WTC11 (cell line): ENCODE measurements around the gene PTPN21. TPM values are rescaled to one million over a fixed set of nuclear protein-coding genes. Genes with fewer than 3 reads are reported as not detected.

Source experiments
- FOXP1 ChIP-seq: sonication (generic); formaldehyde crosslinking; IDR thresholded peaks from 2 replicates; pipeline ENCODE4 v1.8.0; 2022; ENCODE audit warnings: missing genetic modification reagents, mild to moderate bottlenecking, moderate library complexity, borderline replicate concordance
- HMGA2 ChIP-seq: fragments of 250-450 bp; sonication (Bioruptor Pico); IDR thresholded peaks from 2 replicates; pipeline ENCODE4 v1.4.0; 2021; ENCODE audit warnings: mild to moderate bottlenecking, moderate library complexity
- JAZF1 ChIP-seq: fragments of 250-450 bp; sonication (Bioruptor Pico); IDR thresholded peaks from 2 replicates; pipeline ENCODE4 v1.9.0; 2021; ENCODE audit warnings: moderate library complexity, mild to moderate bottlenecking, inconsistent platforms
- NFE2L1 ChIP-seq: sonication (generic); formaldehyde crosslinking; IDR thresholded peaks from 2 replicates; pipeline ENCODE4 v1.8.1; 2023; ENCODE audit warnings: missing genetic modification reagents
- OVOL2 ChIP-seq: fragments of 250-450 bp; sonication (Bioruptor Pico); IDR thresholded peaks from 2 replicates; pipeline ENCODE4 v1.9.0; 2021; ENCODE audit warnings: mild to moderate bottlenecking, borderline replicate concordance
- PRRX2 ChIP-seq: fragments of 250-450 bp; sonication (Bioruptor Pico); IDR thresholded peaks from 2 replicates; pipeline ENCODE4 v1.8.0; 2021; ENCODE audit warnings: mild to moderate bottlenecking
- TCF7 ChIP-seq: sonication (generic); formaldehyde crosslinking; IDR thresholded peaks from 2 replicates; pipeline ENCODE4 v1.8.0; 2022; ENCODE audit warnings: mild to moderate bottlenecking, low read depth, missing genetic modification reagents, moderate library complexity
- ZNF671 ChIP-seq: fragments of 250-450 bp; sonication (Bioruptor Pico); IDR thresholded peaks from 2 replicates; pipeline ENCODE4 v1.8.0; 2021; ENCODE audit warnings: mild to moderate bottlenecking
- total RNA-seq: library from RNA; stranded (reverse); gene quantifications from 3 replicates; pipeline ENCODE4 v1.2.3, GENCODE V29; 2021
- TF ChIP-seq, protein P1 (sequence below): sonication (generic); formaldehyde crosslinking; IDR thresholded peaks from 2 replicates; pipeline ENCODE4 v1.8.1; 2023; ENCODE audit warnings: mild to moderate bottlenecking, missing genetic modification reagents
- TF ChIP-seq, protein P2 (sequence below): sonication (generic); formaldehyde crosslinking; IDR thresholded peaks from 2 replicates; pipeline ENCODE4 v1.8.1; 2023; ENCODE audit warnings: mild to moderate bottlenecking, moderate library complexity, missing genetic modification reagents
- TF ChIP-seq, protein P3 (sequence below): fragments of 250-450 bp; sonication (Bioruptor Pico); IDR thresholded peaks from 2 replicates; pipeline ENCODE4 v1.9.0; 2021; ENCODE audit warnings: mild to moderate bottlenecking
- TF ChIP-seq, protein P4 (sequence below): sonication (generic); formaldehyde crosslinking; IDR thresholded peaks from 2 replicates; pipeline ENCODE4 v1.8.0; 2023; ENCODE audit warnings: mild to moderate bottlenecking, missing genetic modification reagents
- TF ChIP-seq, protein P5 (sequence below): fragments of 250-450 bp; sonication (Bioruptor Pico); IDR thresholded peaks from 2 replicates; pipeline ENCODE4 v1.9.0; 2021; ENCODE audit warnings: mild to moderate bottlenecking, borderline replicate concordance
- TF ChIP-seq, protein P6 (sequence below): sonication (generic); formaldehyde crosslinking; IDR thresholded peaks from 2 replicates; pipeline ENCODE4 v1.8.1; 2022; ENCODE audit warnings: mild to moderate bottlenecking, moderate library complexity, missing genetic modification reagents
- TF ChIP-seq, protein P7 (sequence below): sonication (generic); formaldehyde crosslinking; IDR thresholded peaks from 2 replicates; pipeline ENCODE4 v1.8.0; 2022; ENCODE audit warnings: mild to moderate bottlenecking, missing genetic modification reagents
- TF ChIP-seq, protein P8 (sequence below): fragments of 250-450 bp; sonication (Bioruptor Pico); IDR thresholded peaks from 2 replicates; pipeline ENCODE4 v1.9.0; 2021; ENCODE audit warnings: moderate library complexity, mild to moderate bottlenecking, inconsistent platforms, borderline replicate concordance

PTPN21 gene
- total RNA-seq, 1 experiment from 2014 or later = 7.5 TPM

DNA sequence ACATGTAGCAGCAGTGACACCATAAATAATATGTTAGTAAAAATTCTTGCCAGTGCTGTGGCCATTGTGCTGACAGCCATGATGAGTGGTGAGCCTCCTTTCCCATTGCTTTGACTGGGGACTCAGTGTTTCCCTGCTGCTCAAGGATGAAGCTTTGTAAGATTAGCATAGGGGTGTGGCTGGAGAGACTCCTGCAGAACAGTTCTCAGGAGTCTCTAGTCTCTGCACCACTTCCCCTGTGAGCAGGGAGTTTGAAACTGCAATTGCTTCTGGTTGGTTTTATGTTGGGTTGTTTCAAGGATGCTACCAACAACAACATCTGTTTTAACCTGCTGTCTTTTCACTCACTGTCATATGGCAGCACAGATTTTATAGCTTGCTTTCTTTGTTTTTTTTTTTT, 49.4 kb upstream of the PTPN21 start (continued):
- TF ChIP-seq, protein P1, sequence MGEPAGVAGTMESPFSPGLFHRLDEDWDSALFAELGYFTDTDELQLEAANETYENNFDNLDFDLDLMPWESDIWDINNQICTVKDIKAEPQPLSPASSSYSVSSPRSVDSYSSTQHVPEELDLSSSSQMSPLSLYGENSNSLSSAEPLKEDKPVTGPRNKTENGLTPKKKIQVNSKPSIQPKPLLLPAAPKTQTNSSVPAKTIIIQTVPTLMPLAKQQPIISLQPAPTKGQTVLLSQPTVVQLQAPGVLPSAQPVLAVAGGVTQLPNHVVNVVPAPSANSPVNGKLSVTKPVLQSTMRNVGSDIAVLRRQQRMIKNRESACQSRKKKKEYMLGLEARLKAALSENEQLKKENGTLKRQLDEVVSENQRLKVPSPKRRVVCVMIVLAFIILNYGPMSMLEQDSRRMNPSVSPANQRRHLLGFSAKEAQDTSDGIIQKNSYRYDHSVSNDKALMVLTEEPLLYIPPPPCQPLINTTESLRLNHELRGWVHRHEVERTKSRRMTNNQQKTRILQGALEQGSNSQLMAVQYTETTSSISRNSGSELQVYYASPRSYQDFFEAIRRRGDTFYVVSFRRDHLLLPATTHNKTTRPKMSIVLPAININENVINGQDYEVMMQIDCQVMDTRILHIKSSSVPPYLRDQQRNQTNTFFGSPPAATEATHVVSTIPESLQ (CRISPR knock-in tag) = no peak
- TF ChIP-seq, protein P2, sequence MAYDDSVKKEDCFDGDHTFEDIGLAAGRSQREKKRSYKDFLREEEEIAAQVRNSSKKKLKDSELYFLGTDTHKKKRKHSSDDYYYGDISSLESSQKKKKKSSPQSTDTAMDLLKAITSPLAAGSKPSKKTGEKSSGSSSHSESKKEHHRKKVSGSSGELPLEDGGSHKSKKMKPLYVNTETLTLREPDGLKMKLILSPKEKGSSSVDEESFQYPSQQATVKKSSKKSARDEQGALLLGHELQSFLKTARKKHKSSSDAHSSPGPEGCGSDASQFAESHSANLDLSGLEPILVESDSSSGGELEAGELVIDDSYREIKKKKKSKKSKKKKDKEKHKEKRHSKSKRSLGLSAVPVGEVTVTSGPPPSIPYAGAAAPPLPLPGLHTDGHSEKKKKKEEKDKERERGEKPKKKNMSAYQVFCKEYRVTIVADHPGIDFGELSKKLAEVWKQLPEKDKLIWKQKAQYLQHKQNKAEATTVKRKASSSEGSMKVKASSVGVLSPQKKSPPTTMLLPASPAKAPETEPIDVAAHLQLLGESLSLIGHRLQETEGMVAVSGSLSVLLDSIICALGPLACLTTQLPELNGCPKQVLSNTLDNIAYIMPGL = no peak
- TF ChIP-seq, protein P3, sequence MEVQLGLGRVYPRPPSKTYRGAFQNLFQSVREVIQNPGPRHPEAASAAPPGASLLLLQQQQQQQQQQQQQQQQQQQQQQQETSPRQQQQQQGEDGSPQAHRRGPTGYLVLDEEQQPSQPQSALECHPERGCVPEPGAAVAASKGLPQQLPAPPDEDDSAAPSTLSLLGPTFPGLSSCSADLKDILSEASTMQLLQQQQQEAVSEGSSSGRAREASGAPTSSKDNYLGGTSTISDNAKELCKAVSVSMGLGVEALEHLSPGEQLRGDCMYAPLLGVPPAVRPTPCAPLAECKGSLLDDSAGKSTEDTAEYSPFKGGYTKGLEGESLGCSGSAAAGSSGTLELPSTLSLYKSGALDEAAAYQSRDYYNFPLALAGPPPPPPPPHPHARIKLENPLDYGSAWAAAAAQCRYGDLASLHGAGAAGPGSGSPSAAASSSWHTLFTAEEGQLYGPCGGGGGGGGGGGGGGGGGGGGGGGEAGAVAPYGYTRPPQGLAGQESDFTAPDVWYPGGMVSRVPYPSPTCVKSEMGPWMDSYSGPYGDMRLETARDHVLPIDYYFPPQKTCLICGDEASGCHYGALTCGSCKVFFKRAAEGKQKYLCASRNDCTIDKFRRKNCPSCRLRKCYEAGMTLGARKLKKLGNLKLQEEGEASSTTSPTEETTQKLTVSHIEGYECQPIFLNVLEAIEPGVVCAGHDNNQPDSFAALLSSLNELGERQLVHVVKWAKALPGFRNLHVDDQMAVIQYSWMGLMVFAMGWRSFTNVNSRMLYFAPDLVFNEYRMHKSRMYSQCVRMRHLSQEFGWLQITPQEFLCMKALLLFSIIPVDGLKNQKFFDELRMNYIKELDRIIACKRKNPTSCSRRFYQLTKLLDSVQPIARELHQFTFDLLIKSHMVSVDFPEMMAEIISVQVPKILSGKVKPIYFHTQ (CRISPR knock-in tag) = no peak
- TF ChIP-seq, protein P4, sequence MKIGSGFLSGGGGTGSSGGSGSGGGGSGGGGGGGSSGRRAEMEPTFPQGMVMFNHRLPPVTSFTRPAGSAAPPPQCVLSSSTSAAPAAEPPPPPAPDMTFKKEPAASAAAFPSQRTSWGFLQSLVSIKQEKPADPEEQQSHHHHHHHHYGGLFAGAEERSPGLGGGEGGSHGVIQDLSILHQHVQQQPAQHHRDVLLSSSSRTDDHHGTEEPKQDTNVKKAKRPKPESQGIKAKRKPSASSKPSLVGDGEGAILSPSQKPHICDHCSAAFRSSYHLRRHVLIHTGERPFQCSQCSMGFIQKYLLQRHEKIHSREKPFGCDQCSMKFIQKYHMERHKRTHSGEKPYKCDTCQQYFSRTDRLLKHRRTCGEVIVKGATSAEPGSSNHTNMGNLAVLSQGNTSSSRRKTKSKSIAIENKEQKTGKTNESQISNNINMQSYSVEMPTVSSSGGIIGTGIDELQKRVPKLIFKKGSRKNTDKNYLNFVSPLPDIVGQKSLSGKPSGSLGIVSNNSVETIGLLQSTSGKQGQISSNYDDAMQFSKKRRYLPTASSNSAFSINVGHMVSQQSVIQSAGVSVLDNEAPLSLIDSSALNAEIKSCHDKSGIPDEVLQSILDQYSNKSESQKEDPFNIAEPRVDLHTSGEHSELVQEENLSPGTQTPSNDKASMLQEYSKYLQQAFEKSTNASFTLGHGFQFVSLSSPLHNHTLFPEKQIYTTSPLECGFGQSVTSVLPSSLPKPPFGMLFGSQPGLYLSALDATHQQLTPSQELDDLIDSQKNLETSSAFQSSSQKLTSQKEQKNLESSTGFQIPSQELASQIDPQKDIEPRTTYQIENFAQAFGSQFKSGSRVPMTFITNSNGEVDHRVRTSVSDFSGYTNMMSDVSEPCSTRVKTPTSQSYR (CRISPR knock-in tag) = no peak
- TF ChIP-seq PRRX2 (CRISPR knock-in tag) (no peak), FOXP1 (no peak), JAZF1 (CRISPR knock-in tag) (no peak), OVOL2 (no peak), NFE2L1 (CRISPR knock-in tag) (no peak), HMGA2 (CRISPR knock-in tag) (no peak), TCF7 (no peak), ZNF671 (CRISPR knock-in tag) (no peak)
- TF ChIP-seq, protein P5, sequence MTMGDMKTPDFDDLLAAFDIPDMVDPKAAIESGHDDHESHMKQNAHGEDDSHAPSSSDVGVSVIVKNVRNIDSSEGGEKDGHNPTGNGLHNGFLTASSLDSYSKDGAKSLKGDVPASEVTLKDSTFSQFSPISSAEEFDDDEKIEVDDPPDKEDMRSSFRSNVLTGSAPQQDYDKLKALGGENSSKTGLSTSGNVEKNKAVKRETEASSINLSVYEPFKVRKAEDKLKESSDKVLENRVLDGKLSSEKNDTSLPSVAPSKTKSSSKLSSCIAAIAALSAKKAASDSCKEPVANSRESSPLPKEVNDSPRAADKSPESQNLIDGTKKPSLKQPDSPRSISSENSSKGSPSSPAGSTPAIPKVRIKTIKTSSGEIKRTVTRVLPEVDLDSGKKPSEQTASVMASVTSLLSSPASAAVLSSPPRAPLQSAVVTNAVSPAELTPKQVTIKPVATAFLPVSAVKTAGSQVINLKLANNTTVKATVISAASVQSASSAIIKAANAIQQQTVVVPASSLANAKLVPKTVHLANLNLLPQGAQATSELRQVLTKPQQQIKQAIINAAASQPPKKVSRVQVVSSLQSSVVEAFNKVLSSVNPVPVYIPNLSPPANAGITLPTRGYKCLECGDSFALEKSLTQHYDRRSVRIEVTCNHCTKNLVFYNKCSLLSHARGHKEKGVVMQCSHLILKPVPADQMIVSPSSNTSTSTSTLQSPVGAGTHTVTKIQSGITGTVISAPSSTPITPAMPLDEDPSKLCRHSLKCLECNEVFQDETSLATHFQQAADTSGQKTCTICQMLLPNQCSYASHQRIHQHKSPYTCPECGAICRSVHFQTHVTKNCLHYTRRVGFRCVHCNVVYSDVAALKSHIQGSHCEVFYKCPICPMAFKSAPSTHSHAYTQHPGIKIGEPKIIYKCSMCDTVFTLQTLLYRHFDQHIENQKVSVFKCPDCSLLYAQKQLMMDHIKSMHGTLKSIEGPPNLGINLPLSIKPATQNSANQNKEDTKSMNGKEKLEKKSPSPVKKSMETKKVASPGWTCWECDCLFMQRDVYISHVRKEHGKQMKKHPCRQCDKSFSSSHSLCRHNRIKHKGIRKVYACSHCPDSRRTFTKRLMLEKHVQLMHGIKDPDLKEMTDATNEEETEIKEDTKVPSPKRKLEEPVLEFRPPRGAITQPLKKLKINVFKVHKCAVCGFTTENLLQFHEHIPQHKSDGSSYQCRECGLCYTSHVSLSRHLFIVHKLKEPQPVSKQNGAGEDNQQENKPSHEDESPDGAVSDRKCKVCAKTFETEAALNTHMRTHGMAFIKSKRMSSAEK (CRISPR knock-in tag) = no peak
- TF ChIP-seq, protein P6, sequence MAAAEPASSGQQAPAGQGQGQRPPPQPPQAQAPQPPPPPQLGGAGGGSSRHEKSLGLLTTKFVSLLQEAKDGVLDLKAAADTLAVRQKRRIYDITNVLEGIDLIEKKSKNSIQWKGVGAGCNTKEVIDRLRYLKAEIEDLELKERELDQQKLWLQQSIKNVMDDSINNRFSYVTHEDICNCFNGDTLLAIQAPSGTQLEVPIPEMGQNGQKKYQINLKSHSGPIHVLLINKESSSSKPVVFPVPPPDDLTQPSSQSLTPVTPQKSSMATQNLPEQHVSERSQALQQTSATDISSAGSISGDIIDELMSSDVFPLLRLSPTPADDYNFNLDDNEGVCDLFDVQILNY (CRISPR knock-in tag) = no peak
- TF ChIP-seq, protein P7, sequence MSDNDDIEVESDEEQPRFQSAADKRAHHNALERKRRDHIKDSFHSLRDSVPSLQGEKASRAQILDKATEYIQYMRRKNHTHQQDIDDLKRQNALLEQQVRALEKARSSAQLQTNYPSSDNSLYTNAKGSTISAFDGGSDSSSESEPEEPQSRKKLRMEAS (CRISPR knock-in tag) = no peak
- TF ChIP-seq, protein P8, sequence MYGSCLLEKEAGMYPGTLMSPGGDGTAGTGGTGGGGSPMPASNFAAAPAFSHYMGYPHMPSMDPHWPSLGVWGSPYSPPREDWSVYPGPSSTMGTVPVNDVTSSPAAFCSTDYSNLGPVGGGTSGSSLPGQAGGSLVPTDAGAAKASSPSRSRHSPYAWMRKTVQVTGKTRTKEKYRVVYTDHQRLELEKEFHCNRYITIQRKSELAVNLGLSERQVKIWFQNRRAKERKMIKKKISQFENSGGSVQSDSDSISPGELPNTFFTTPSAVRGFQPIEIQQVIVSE (CRISPR knock-in tag) = no peak
